ENCODE results near the gene TRAPPC14.

TRAPPC14 gene

GRCh38 chr7:100126931-100127865 lies 31.3 kb downstream of the TRAPPC14 start, which contains the start of gene MBLAC1:
Gene MBLAC1, plus strand, starts transcription at chr7:100126967. Its CDS starts 429 bp downstream, at chr7:100127396.
- DNase-seq (ENCODE audit: extremely low read depth, low read depth): peak; percentile 78
- peak within 1 kb of the TSS; percentile 64 for H3K4me3 ChIP-seq (replicated peaks; ENCODE audit: low read depth, low read length)
- TF ChIP-seq CTCF (IDR thresholded peaks at IDR 0.05; ENCODE audit: low read depth, low read length, missing control alignments): no peak

GRCh38 chr7:100126239-100126930 lies 32.1 kb downstream of the TRAPPC14 start:
- TF ChIP-seq CTCF (IDR thresholded peaks at IDR 0.05; ENCODE audit: low read depth, low read length, missing control alignments): no peak
- peak overlapping the region; percentile 64 for H3K4me3 ChIP-seq (replicated peaks; ENCODE audit: low read depth, low read length)
- DNase-seq (ENCODE audit: extremely low read depth, low read depth): no peak

- H3K4me3 ChIP-seq (replicated peaks; ENCODE audit: low read depth, low read length): no peak overlapping the region
- DNase-seq (ENCODE audit: extremely low read depth, low read depth): no peak
- no peak for TF ChIP-seq CTCF (IDR thresholded peaks at IDR 0.05; ENCODE audit: low read depth, low read length, missing control alignments)
These were observed 34.0 kb downstream of the TRAPPC14 start for GRCh38 chr7:100124301-100125230.

- no peak overlapping the region for H3K4me3 ChIP-seq (replicated peaks; ENCODE audit: low read depth, low read length)
- no peak for DNase-seq (ENCODE audit: extremely low read depth, low read depth)
- no peak for TF ChIP-seq CTCF (IDR thresholded peaks at IDR 0.05; ENCODE audit: low read depth, low read length, missing control alignments)
These were observed 36.0 kb downstream of the TRAPPC14 start for GRCh38 chr7:100122568-100122967.

- no peak for DNase-seq (ENCODE audit: extremely low read depth, low read depth)
- no peak for TF ChIP-seq CTCF (IDR thresholded peaks at IDR 0.05; ENCODE audit: low read depth, low read length, missing control alignments)
- no peak overlapping the region for H3K4me3 ChIP-seq (replicated peaks; ENCODE audit: low read depth, low read length)
These were observed 36.5 kb downstream of the TRAPPC14 start for GRCh38 chr7:100122067-100122466.

GRCh38 chr7:100120733-100121036 lies 37.8 kb downstream of the TRAPPC14 start:
- no peak for TF ChIP-seq CTCF (IDR thresholded peaks at IDR 0.05; ENCODE audit: low read depth, low read length, missing control alignments)
- peak overlapping the region; percentile 98 for H3K4me3 ChIP-seq (replicated peaks; ENCODE audit: low read depth, low read length)

More at GRCh38 chr7:100120733-100121036, 37.8 kb downstream of the TRAPPC14 start:
- DNase-seq (ENCODE audit: extremely low read depth, low read depth): no peak
